Measurements from ENCODE around the gene SPOCK1. TPM values are rescaled to one million over a fixed set of nuclear protein-coding genes. Genes with fewer than 3 reads are reported as not detected.

Gene SPOCK1
- total and polyA plus RNA-seq, 9 of the 15 experiments (the other 6 are each of a cell fraction or from before 2014, with no cell fraction given), result 0.01 to 0.35 (median 0.04) TPM; not detected in 6

DNA sequence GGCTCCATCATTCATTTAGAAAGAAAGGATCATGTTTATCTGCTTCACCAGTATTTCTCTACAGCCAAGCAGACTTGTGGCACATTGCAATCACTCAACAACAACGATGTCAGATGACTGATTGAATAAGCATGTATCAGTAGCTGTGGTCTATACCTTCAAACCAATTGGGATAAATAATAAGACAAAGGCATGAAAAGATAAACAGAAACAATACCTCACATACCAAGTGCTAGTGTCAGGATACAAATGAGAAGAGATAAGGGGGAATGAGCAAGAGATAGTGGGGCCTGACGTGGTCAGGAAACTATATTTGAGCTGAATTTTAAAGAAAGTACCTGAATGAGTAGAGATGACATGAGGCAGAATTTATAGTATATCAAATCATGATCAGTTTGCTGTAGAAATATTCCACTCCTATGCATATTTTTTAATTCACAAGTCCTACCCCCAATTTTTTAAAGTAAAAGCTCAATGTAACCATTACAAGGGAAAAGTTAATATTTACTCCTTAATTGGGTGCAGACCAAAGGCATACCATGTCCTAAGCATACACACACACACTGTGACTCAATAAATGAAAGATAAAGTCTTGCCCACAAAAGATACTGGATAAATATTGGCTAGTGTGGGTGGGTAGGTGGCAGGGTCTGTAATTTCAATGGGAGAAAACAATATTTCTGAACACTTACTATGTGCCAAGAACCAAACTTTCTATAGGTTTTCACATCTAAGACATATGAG is 284.5 kb downstream of the SPOCK1 start:
- CTCF ChIA-PET (ENCODE audit: low intra/inter-chr PET ratio), result no interaction called here
- Histone ChIP-seq H3K36me3 (ENCODE audit: control insufficient read depth, insufficient read depth, low read length) (no peaks in the 10 kb centered on the region), H3K4me1 (replicated peaks in 1 of 2; ENCODE audit: control insufficient read depth in 2 of 2, insufficient read depth in 2 of 2, low read length in 2 of 2) (no peaks in the 10 kb centered on the region), H3K27me3 (ENCODE audit: control insufficient read depth in 2 of 2, insufficient read depth in 2 of 2, low read length in 2 of 2) (peaks cover 0 to 2% of the 10 kb centered on the region in 2 experiments; a peak in 2 of 5 replicates), H3K9me3 (replicated peaks; ENCODE audit: control insufficient read depth, insufficient read depth, low read depth, low read length) (no peaks in the 10 kb centered on the region), H3K4me3 (no peak overlapping the region), H3K79me2 (ENCODE audit: control insufficient read depth, insufficient read depth, low read length) (no peaks in the 10 kb centered on the region), H3K4me2 (ENCODE audit: insufficient read depth, low read length) (no peak overlapping the region), H3K27ac (ENCODE audit: extremely low read depth, low read depth, low read length) (no peak overlapping the region), H2AFZ (ENCODE audit: low read depth, low read length) (no peak overlapping the region), H3K9me1 (ENCODE audit: control insufficient read depth, insufficient read depth, low read length) (no peaks in the 10 kb centered on the region), H3K9ac (ENCODE audit: insufficient read depth in 1 of 2, low read depth in 2 of 2, low read length in 2 of 2) (no peak overlapping the region), H4K20me1 (replicated peaks; ENCODE audit: control insufficient read depth, insufficient read depth, low read length) (no peaks in the 10 kb centered on the region)
- FAIRE-seq (no peak), ATAC-seq (no peak), DNase-seq (ENCODE audit: extremely low read depth in 1 of 4, low spot score in 3 of 4) (no peak)
- POLR2A ChIA-PET, result interaction anchor here (0.6 kb wide), 1 partner anchor 193 kb away, joined by 3 read pairs; no protein-coding TSS in a partner anchor
- intact Hi-C loops (cut with micrococcal nuclease) (no loop called here), in situ Hi-C loops (cut with MboI) (no loop called here)
- WGBS (ENCODE audit: insufficient coverage, low coverage, missing lambda C conversion rate), result 0% methylated on average over 2 of the region's 2 CpGs
- no TSS peak for BruUV-seq (replicated peaks)
- TF ChIP-seq RBFOX2 (IDR thresholded peaks at IDR 0.05; ENCODE audit: low read depth, low read length) (no peak), NONO (IDR thresholded peaks at IDR 0.05; ENCODE audit: low read depth in 2 of 2, low read length in 1 of 2) (no peak), PHB2 (IDR thresholded peaks at IDR 0.05; ENCODE audit: low read depth) (no peak), STAT6 (CRISPR knock-in tag; IDR thresholded peaks at IDR 0.05) (no peak), NCOA2 (IDR thresholded peaks at IDR 0.05; ENCODE audit: partially characterized antibody in 2 of 2) (no peak), HMG20B (CRISPR knock-in tag; IDR thresholded peaks at IDR 0.05) (no peak), ZNF551 (CRISPR knock-in tag; IDR thresholded peaks at IDR 0.05) (no peak), ZNF133 (CRISPR knock-in tag; IDR thresholded peaks at IDR 0.05) (no peak)
- TF ChIP-seq, protein P1, sequence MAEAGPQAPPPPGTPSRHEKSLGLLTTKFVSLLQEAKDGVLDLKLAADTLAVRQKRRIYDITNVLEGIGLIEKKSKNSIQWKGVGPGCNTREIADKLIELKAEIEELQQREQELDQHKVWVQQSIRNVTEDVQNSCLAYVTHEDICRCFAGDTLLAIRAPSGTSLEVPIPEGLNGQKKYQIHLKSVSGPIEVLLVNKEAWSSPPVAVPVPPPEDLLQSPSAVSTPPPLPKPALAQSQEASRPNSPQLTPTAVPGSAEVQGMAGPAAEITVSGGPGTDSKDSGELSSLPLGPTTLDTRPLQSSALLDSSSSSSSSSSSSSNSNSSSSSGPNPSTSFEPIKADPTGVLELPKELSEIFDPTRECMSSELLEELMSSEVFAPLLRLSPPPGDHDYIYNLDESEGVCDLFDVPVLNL (CRISPR knock-in tag; IDR thresholded peaks at IDR 0.05; ENCODE audit: low read depth), result no peak
- TF ChIP-seq, protein P2, sequence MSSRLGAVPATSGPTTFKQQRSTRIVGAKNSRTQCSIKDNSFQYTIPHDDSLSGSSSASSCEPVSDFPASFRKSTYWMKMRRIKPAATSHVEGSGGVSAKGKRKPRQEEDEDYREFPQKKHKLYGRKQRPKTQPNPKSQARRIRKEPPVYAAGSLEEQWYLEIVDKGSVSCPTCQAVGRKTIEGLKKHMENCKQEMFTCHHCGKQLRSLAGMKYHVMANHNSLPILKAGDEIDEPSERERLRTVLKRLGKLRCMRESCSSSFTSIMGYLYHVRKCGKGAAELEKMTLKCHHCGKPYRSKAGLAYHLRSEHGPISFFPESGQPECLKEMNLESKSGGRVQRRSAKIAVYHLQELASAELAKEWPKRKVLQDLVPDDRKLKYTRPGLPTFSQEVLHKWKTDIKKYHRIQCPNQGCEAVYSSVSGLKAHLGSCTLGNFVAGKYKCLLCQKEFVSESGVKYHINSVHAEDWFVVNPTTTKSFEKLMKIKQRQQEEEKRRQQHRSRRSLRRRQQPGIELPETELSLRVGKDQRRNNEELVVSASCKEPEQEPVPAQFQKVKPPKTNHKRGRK (tag; IDR thresholded peaks at IDR 0.05), result no peak
